H1 (cell line): ENCODE results near the gene CCNH. TPM values are rescaled to one million over a fixed set of nuclear protein-coding genes. Genes with fewer than 3 reads are reported as not detected.

Source experiments
- CTCF ChIA-PET: fragments of 300-600 bp; sonication (Branson Sonifier 250); formaldehyde crosslinking; loops from one replicate; lab custom pipeline; 2021; ENCODE audit not compliant: partially characterized antibody; lab: Charles Lee
- POLR2A ChIA-PET: fragments of 300-600 bp; sonication (Branson Sonifier 250); formaldehyde crosslinking; loops from one replicate; lab custom pipeline; 2021; ENCODE audit warnings: inconsistent platforms; ENCODE audit not compliant: partially characterized antibody; lab: Charles Lee
- DNase-seq, 2 experiments: peaks; one replicate each; pipeline versions ENCODE4 v3.0.0 to v3.0.0-alpha.2; 2010 to 2022; ENCODE audit warnings: low spot score in 2 of 2, low read depth in 1 of 2, mixed read lengths in 1 of 2
- FAIRE-seq: peaks from 2 replicates; lab custom pipeline; 2011; peaks lifted over from hg19 to GRCh38; lab: Jason Lieb, UNC
- H2AFZ ChIP-seq: 2 replicates; pipeline ENCODE4 v1.8.1; 2012; ENCODE audit warnings: low read length, inconsistent platforms
- H2AK5ac ChIP-seq: 2 replicates; pipeline ENCODE4 v1.6.1; 2013; ENCODE audit warnings: low read depth, low read length
- H2BK120ac ChIP-seq: replicated peaks from 2 replicates; pipeline ENCODE3; 2013; ENCODE audit warnings: low read depth, low read length, inconsistent platforms
- H2BK12ac ChIP-seq: 2 replicates; pipeline ENCODE4 v1.6.1; 2013; ENCODE audit warnings: low read depth, low read length
- H2BK15ac ChIP-seq: 2 replicates; pipeline ENCODE4 v1.6.1; 2013; ENCODE audit warnings: low read length
- H2BK20ac ChIP-seq: 2 replicates; pipeline ENCODE4 v1.6.1; 2013; ENCODE audit warnings: low read length
- H2BK5ac ChIP-seq: 2 replicates; pipeline ENCODE4 v1.6.1; 2013; ENCODE audit warnings: low read depth, low read length
- H3K14ac ChIP-seq: 2 replicates; pipeline ENCODE4 v1.6.1; 2013; ENCODE audit warnings: inconsistent platforms; ENCODE audit not compliant: insufficient read length
- H3K18ac ChIP-seq: 2 replicates; pipeline ENCODE4 v1.6.1; 2013; ENCODE audit warnings: low read length; ENCODE audit errors: extremely low read depth
- H3K23ac ChIP-seq: 2 replicates; pipeline ENCODE4 v1.6.1; 2013; ENCODE audit warnings: inconsistent platforms; ENCODE audit not compliant: insufficient read length
- H3K23me2 ChIP-seq: 2 replicates; pipeline ENCODE4 v1.6.1; 2013; ENCODE audit warnings: low read depth, low read length
- H3K27ac ChIP-seq: 2 replicates; pipeline ENCODE4 v1.6.1; 2011; ENCODE audit warnings: low read depth, low read length, inconsistent platforms
- H3K27me3 ChIP-seq, 4 experiments: replicated peaks in 1 of 4; 1 replicate in 1 of 4; 2 replicates in 3 of 4; pipeline versions ENCODE4 v1.6.1 to v1.8.1; 2011 to 2013; ENCODE audit warnings: low read length in 3 of 4, mild to moderate bottlenecking in 3 of 4, inconsistent platforms in 2 of 4, mixed read lengths in 2 of 4, moderate library complexity in 1 of 4; ENCODE audit not compliant: control insufficient read depth in 3 of 4, insufficient read depth in 3 of 4; ENCODE audit errors: extremely low read depth in 1 of 4
- H3K36me3 ChIP-seq, 4 experiments: 2 replicates each; pipeline versions ENCODE4 v1.6.1 to v1.8.1; 2011 to 2013; ENCODE audit warnings: mild to moderate bottlenecking in 4 of 4, low read length in 3 of 4, moderate library complexity in 2 of 4, control low read depth in 1 of 4, inconsistent platforms in 1 of 4; ENCODE audit not compliant: insufficient read depth in 4 of 4, control insufficient read depth in 2 of 4
- H3K4ac ChIP-seq: replicated peaks from 2 replicates; pipeline ENCODE3; 2013; ENCODE audit warnings: low read length, low read depth, mixed read lengths, inconsistent platforms; ENCODE audit not compliant: insufficient read length
- H3K4me1 ChIP-seq, 4 experiments: replicated peaks in 1 of 4; 1 replicate in 1 of 4; 2 replicates in 3 of 4; pipeline versions ENCODE4 v1.6.1 to v1.8.1; 2011 to 2013; ENCODE audit warnings: low read length in 3 of 4, inconsistent platforms in 2 of 4, mixed read lengths in 1 of 4; ENCODE audit not compliant: insufficient read depth in 4 of 4, control insufficient read depth in 3 of 4
- H3K4me2 ChIP-seq, 2 experiments: 2 replicates each; pipeline versions ENCODE4 v1.6.1 to v1.8.1; 2011 to 2013; ENCODE audit warnings: low read depth in 2 of 2, low read length in 2 of 2, control low read depth in 1 of 2, inconsistent platforms in 1 of 2, mild to moderate bottlenecking in 1 of 2; ENCODE audit not compliant: insufficient read depth in 1 of 2
- H3K4me3 ChIP-seq, 4 experiments: fragments of 200-600, 300-600 bp in 1 of 4; sonication (generic), shearing (Covaris generic), sonication (Bioruptor Twin) in 1 of 4; 2 replicates each; pipeline versions ENCODE4 v1.5.1 to v1.8.1; 2011 to 2016; ENCODE audit warnings: low read length in 4 of 4, low read depth in 3 of 4, control low read depth in 2 of 4, inconsistent platforms in 2 of 4, mild to moderate bottlenecking in 2 of 4, mixed read lengths in 1 of 4, moderate library complexity in 1 of 4; ENCODE audit not compliant: insufficient read depth in 2 of 4; ENCODE audit errors: extremely low read depth in 1 of 4
- H3K56ac ChIP-seq: replicated peaks from 2 replicates; pipeline ENCODE3; 2013; ENCODE audit warnings: low read depth, mild to moderate bottlenecking, mixed read lengths, low read length, inconsistent platforms; ENCODE audit not compliant: insufficient read length
- H3K79me1 ChIP-seq: 2 replicates; pipeline ENCODE4 v1.6.1; 2013; ENCODE audit warnings: low read depth, low read length, control low read depth
- H3K79me2 ChIP-seq, 2 experiments: 2 replicates each; pipeline versions ENCODE4 v1.6.1 to v1.8.1; 2012 to 2013; ENCODE audit warnings: low read length in 2 of 2, mild to moderate bottlenecking in 2 of 2, inconsistent platforms in 1 of 2; ENCODE audit not compliant: insufficient read depth in 2 of 2, control insufficient read depth in 1 of 2
- H3K9ac ChIP-seq, 4 experiments: replicated peaks in 1 of 4; 1 replicate in 1 of 4; 2 replicates in 3 of 4; pipeline versions ENCODE4 v1.6.1 to v1.8.1; 2011 to 2013; ENCODE audit warnings: low read depth in 3 of 4, low read length in 3 of 4, control low read depth in 2 of 4, mild to moderate bottlenecking in 2 of 4, moderate library complexity in 2 of 4, inconsistent platforms in 1 of 4; ENCODE audit errors: extremely low read depth in 1 of 4
- H3K9me3 ChIP-seq, 2 experiments: 2 replicates each; pipeline versions ENCODE4 v1.6.1 to v1.8.1; 2012 to 2013; ENCODE audit warnings: mild to moderate bottlenecking in 2 of 2, moderate library complexity in 2 of 2, control low read depth in 1 of 2, inconsistent platforms in 1 of 2, low read depth in 1 of 2, low read length in 1 of 2, mixed read lengths in 1 of 2; ENCODE audit not compliant: insufficient read depth in 2 of 2
- H4K20me1 ChIP-seq, 2 experiments: replicated peaks in 1 of 2; 2 replicates each; pipeline versions ENCODE3 to v1.8.1; 2011 to 2013; ENCODE audit warnings: inconsistent platforms in 2 of 2, low read length in 2 of 2, mild to moderate bottlenecking in 1 of 2; ENCODE audit not compliant: insufficient read depth in 2 of 2, control insufficient read depth in 1 of 2
- H4K5ac ChIP-seq: 2 replicates; pipeline ENCODE4 v1.6.1; 2013; ENCODE audit warnings: low read length, low read depth, mixed read lengths, inconsistent platforms; ENCODE audit not compliant: insufficient read length
- H4K8ac ChIP-seq: 2 replicates; pipeline ENCODE4 v1.8.0; 2013; ENCODE audit warnings: mild to moderate bottlenecking, moderate library complexity, low read length, inconsistent platforms; ENCODE audit not compliant: insufficient read depth; ENCODE audit errors: extremely low read depth
- H4K91ac ChIP-seq: replicated peaks from 2 replicates; pipeline ENCODE3; 2013; ENCODE audit warnings: low read length, mixed read lengths, inconsistent platforms; ENCODE audit not compliant: insufficient read length
- CBX5 ChIP-seq: fragments of 300-800, 300-1000 bp; sonication (generic); IDR thresholded peaks from 2 replicates; pipeline ENCODE4 v1.7.1; 2016; ENCODE audit warnings: antibody characterized with exemption, low read length, low read depth
- CHD1 ChIP-seq: IDR thresholded peaks from 2 replicates; pipeline ENCODE4 v1.6.1; 2012; ENCODE audit warnings: low read depth, low read length, improper control_type of control experiment
- CTBP2 ChIP-seq: IDR thresholded peaks from 2 replicates; pipeline ENCODE4 v1.7.0; 2011; ENCODE audit warnings: borderline replicate concordance, mild to moderate bottlenecking, moderate library complexity, mixed read lengths, low read length; ENCODE audit not compliant: insufficient read depth, insufficient read length
- GTF2F1 ChIP-seq: IDR thresholded peaks from 2 replicates; pipeline ENCODE4 v1.6.1; 2012; ENCODE audit warnings: low read depth, low read length, improper control_type of control experiment, borderline replicate concordance
- POLR2AphosphoS5 ChIP-seq: IDR thresholded peaks from 2 replicates; pipeline ENCODE4 v1.6.1; 2011; ENCODE audit warnings: low read depth, low read length
- POU5F1 ChIP-seq: IDR thresholded peaks from 2 replicates; pipeline ENCODE4 v1.6.1; 2011; ENCODE audit warnings: low read depth, mild to moderate bottlenecking, low read length, moderate library complexity
- RNF2 ChIP-seq: fragments of 200-900, 300-1000 bp; sonication (generic); IDR thresholded peaks from 2 replicates; pipeline ENCODE4 v1.7.1; 2016; ENCODE audit warnings: borderline replicate concordance, low read depth, mild to moderate bottlenecking, antibody characterized with exemption, low read length; ENCODE audit not compliant: poor library complexity, severe bottlenecking; ENCODE audit errors: missing control alignments
- SIX5 ChIP-seq: IDR thresholded peaks from 2 replicates; pipeline ENCODE4 v1.6.1; 2011; ENCODE audit warnings: mild to moderate bottlenecking, low read depth, low read length
- SUZ12 ChIP-seq: fragments of 200-600 bp; sonication (generic); IDR thresholded peaks from 2 replicates; pipeline ENCODE4 v1.6.1; 2012; ENCODE audit warnings: mild to moderate bottlenecking, inconsistent platforms, low read length, moderate library complexity, mixed read lengths
- WGBS, 2 experiments: shearing (Covaris generic) in 1 of 2; methylation state at CpG; one replicate each; pipeline versions ENCODE4 v1.1.6 to v1.1.7; 2013 to 2015; ENCODE audit warnings: low lambda C conversion rate in 2 of 2, mixed read lengths in 2 of 2, inconsistent platforms in 1 of 2, low coverage in 1 of 2, missing lambda C conversion rate in 1 of 2; ENCODE audit not compliant: insufficient replicate concordance in 2 of 2, insufficient coverage in 1 of 2, insufficient read length in 1 of 2; ENCODE audit errors: extremely low coverage in 1 of 2, missing lambda C conversion rate in 1 of 2; 5-methylcytosine and 5-hydroxymethylcytosine counted together
- polyA plus RNA-seq, 7 experiments: library from polyadenylated mRNA; depleted of rRNA in 3 of 7; stranded (reverse) in 5 of 7; unstranded in 2 of 7; fragments of >200 nt in 5 of 7; fragments of 200-250 nt in 2 of 7; gene quantifications; 1 replicate in 5 of 7; 2 replicates in 1 of 7; 4 replicates in 1 of 7; pipeline versions ENCODE4 v1.2.1 to v1.2.3, GENCODE V29; 2011 to 2013; ENCODE audit warnings: missing spikeins in 2 of 7, mixed read lengths in 2 of 7
- total RNA-seq: library from RNA; stranded (reverse); fragmentation: NEBNext Ultra II Directional; extraction: Animal tissue kit (Norgen Biotek cat#: 25700); gene quantifications from 2 replicates; pipeline ENCODE4 v1.2.1, GENCODE V29; 2021

Gene CCNH
- total and polyA plus RNA-seq, 2 of the 8 experiments (the other 6 are each of a cell fraction or from before 2014, with no cell fraction given): 38.2 to 41.8 TPM

GRCh38 chr5:87385802-87386201, 26.9 kb downstream of the CCNH start:
- no peaks in the 10 kb centered on the region for H3K4me1 ChIP-seq

More at GRCh38 chr5:87385802-87386201, 26.9 kb downstream of the CCNH start:
- Histone ChIP-seq H3K4ac (no peak overlapping the region), H3K27me3 (peaks cover 0 to 1% (median 0%) of the 10 kb centered on the region in 4 experiments; a peak in 1 of 7 replicates), H4K91ac (no peak overlapping the region), H3K36me3 (peaks cover 4 to 70% (median 32%) of the 10 kb centered on the region in 4 experiments), H3K23me2 (no peaks in the 10 kb centered on the region), H2AFZ (no peak overlapping the region), H2BK20ac (no peak overlapping the region), H3K9ac (no peak overlapping the region), H3K79me2 (no peaks in the 10 kb centered on the region), H3K79me1 (no peaks in the 10 kb centered on the region), H3K4me2 (no peak overlapping the region), H3K4me3 (no peak overlapping the region), H3K23ac (no peak overlapping the region), H3K27ac (no peak overlapping the region), H3K9me3 (no peaks in the 10 kb centered on the region), H4K8ac (no peak overlapping the region), H2BK15ac (no peak overlapping the region), H2BK5ac (no peak overlapping the region), H2BK12ac (no peak overlapping the region), H3K56ac (no peak overlapping the region), H4K5ac (no peak overlapping the region), H3K18ac (no peak overlapping the region), H4K20me1 (peaks cover 0 to 1% of the 10 kb centered on the region in 2 experiments), H2BK120ac (no peak overlapping the region), H3K14ac (no peak overlapping the region), H2AK5ac (no peak overlapping the region)
- no peak for TF ChIP-seq POU5F1
- no peak for TF ChIP-seq RNF2
- no peak for TF ChIP-seq CBX5
- TF ChIP-seq POLR2AphosphoS5: no peak
- TF ChIP-seq CHD1: no peak
- TF ChIP-seq SUZ12: no peak
- no peak for TF ChIP-seq SIX5
- TF ChIP-seq CTBP2: no peak
- no peak for TF ChIP-seq GTF2F1
- POLR2A ChIA-PET: interaction anchor here (2.3 kb wide), 1 partner anchor 26 kb away, joined by 7 read pairs; the partner anchor contains the start of gene CCNH
- DNase-seq (no peak), FAIRE-seq (no peak)
- WGBS, 2 experiments: 98% methylated on average over 2 of the region's 2 CpGs; no CpG with 5 or more reads in 1 of the 2 experiments
- CTCF ChIA-PET: no interaction called here
